Lower leg skin (tissue), 3 donors: ENCODE data around the gene P2RY2.

Source experiments
- POLR2A ChIP-seq, 2 donors: fragments of 450-650 bp; IDR thresholded peaks; one replicate each; pipeline ENCODE4 v1.6.1; 2016 to 2017; ENCODE audit warnings: antibody characterized with exemption in 2 of 2, mild to moderate bottlenecking in 1 of 2, moderate library complexity in 1 of 2
- TF ChIP-seq, protein P1 (sequence below), 3 donors: fragments of 450-650 bp; IDR thresholded peaks; one replicate each; pipeline ENCODE4 v1.5.1; 2016; ENCODE audit warnings: antibody characterized with exemption in 3 of 3, mild to moderate bottlenecking in 3 of 3, moderate library complexity in 2 of 3

GRCh38 chr11:73243093-73243485, 25.0 kb downstream of the P2RY2 start:
- TF ChIP-seq, protein P1, sequence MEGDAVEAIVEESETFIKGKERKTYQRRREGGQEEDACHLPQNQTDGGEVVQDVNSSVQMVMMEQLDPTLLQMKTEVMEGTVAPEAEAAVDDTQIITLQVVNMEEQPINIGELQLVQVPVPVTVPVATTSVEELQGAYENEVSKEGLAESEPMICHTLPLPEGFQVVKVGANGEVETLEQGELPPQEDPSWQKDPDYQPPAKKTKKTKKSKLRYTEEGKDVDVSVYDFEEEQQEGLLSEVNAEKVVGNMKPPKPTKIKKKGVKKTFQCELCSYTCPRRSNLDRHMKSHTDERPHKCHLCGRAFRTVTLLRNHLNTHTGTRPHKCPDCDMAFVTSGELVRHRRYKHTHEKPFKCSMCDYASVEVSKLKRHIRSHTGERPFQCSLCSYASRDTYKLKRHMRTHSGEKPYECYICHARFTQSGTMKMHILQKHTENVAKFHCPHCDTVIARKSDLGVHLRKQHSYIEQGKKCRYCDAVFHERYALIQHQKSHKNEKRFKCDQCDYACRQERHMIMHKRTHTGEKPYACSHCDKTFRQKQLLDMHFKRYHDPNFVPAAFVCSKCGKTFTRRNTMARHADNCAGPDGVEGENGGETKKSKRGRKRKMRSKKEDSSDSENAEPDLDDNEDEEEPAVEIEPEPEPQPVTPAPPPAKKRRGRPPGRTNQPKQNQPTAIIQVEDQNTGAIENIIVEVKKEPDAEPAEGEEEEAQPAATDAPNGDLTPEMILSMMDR (IDR thresholded peaks at IDR 0.05), result no peak
- no peak for TF ChIP-seq POLR2A (IDR thresholded peaks at IDR 0.05)
